Measurements from ENCODE around the gene GCC1. TPM values are rescaled to one million over a fixed set of nuclear protein-coding genes. Genes with fewer than 3 reads are reported as not detected.

GCC1 gene
- polyA plus RNA-seq, 2 donors, result 2.5 to 5.8 TPM

GRCh38 chr7:127618042-127618441 is 32.6 kb upstream of the GCC1 start, which contains the start of gene PAX4:
PAX4 (minus strand) TSS chr7:127618142; CDS start chr7:127615928, 2,214 bp downstream.
- H3K27ac ChIP-seq (ENCODE audit: low read depth in 2 of 2, low read length in 1 of 2), result no peak within 1 kb of the TSS
- H3K9me3 ChIP-seq (ENCODE audit: control insufficient read depth in 2 of 2, insufficient read depth in 1 of 2, low read depth in 1 of 2, low read length in 1 of 2), result no peaks in the 10 kb centered on the region
- H3K27me3 ChIP-seq (ENCODE audit: control insufficient read depth in 1 of 2, insufficient read depth in 2 of 2, low read length in 2 of 2), result peaks cover 7 to 9% of the 10 kb centered on the region in 2 donors
- 48 to 51% methylated on average over 2 of the region's 2 CpGs for WGBS, 2 donors
- H3K4me1 ChIP-seq (ENCODE audit: control insufficient read depth in 2 of 2, insufficient read depth in 2 of 2, low read length in 1 of 2), result no peaks in the 10 kb centered on the region
- no peaks in the 10 kb centered on the region for H3K36me3 ChIP-seq (ENCODE audit: control insufficient read depth in 2 of 2, insufficient read depth in 2 of 2, low read length in 1 of 2)
- no peak within 1 kb of the TSS for H3K4me3 ChIP-seq (ENCODE audit: low read depth in 1 of 2, low read length in 2 of 2)

DNA sequence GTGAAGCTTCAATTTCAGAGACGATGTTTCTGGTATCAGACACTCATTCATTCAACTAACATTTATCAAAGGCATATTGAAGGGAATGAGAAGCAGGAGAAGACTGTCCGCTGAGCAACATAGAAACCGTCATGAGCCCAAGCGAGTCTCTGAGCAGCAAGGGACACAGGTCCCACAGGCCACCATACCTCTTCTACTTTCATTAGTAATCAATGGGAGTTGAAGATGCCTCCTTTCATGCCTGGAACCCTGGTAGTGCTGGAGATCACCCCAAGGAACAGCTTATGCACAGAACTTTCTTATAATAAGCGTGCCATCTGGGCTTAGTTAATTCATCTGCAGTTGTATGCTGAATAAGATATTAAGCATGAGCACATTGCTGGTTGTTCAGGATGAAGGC is 31.3 kb upstream of the GCC1 start:
- Histone ChIP-seq H3K4me3 (ENCODE audit: low read depth in 1 of 2, low read length in 2 of 2) (no peak overlapping the region), H3K27me3 (ENCODE audit: control insufficient read depth in 1 of 2, insufficient read depth in 2 of 2, low read length in 2 of 2) (peaks cover 7 to 9% of the 10 kb centered on the region in 2 donors), H3K36me3 (ENCODE audit: control insufficient read depth in 2 of 2, insufficient read depth in 2 of 2, low read length in 1 of 2) (no peaks in the 10 kb centered on the region), H3K27ac (ENCODE audit: low read depth in 2 of 2, low read length in 1 of 2) (no peak overlapping the region), H3K9me3 (ENCODE audit: control insufficient read depth in 2 of 2, insufficient read depth in 1 of 2, low read depth in 1 of 2, low read length in 1 of 2) (no peaks in the 10 kb centered on the region), H3K4me1 (ENCODE audit: control insufficient read depth in 2 of 2, insufficient read depth in 2 of 2, low read length in 1 of 2) (no peaks in the 10 kb centered on the region)
- WGBS, 2 donors, result 91 to 92% methylated on average over 5 of the region's 5 CpGs

DNA sequence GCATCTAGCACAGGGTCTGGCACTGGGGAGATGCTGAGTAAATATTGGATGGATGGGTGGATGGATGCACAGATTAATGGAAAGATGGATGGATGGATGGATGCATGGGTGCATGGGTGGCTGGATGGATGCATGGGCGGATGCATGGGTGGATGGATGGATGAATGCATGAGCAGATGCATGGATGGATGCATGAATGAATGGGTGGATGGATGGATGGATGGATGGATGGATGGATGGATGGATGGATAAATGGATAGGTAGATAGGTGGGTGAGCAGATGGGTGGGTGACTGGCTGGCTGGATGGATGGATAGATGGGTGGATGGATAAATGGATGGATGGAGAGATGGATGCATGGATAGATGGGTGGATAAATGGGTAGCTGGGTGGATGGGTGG is 26.9 kb upstream of the GCC1 start:
- H3K4me3 ChIP-seq (ENCODE audit: low read depth in 1 of 2, low read length in 2 of 2), result no peak overlapping the region
- no peaks in the 10 kb centered on the region for H3K36me3 ChIP-seq (ENCODE audit: control insufficient read depth in 2 of 2, insufficient read depth in 2 of 2, low read length in 1 of 2)
- peaks cover 0 to 3% of the 10 kb centered on the region in 2 donors for H3K27me3 ChIP-seq (ENCODE audit: control insufficient read depth in 1 of 2, insufficient read depth in 2 of 2, low read length in 2 of 2)
- no peak overlapping the region for H3K27ac ChIP-seq (ENCODE audit: low read depth in 2 of 2, low read length in 1 of 2)
- no peaks in the 10 kb centered on the region for H3K4me1 ChIP-seq (ENCODE audit: control insufficient read depth in 2 of 2, insufficient read depth in 2 of 2, low read length in 1 of 2)
- WGBS, 2 donors, result 87 to 91% methylated on average over 1 of the region's 1 CpG
- H3K9me3 ChIP-seq (ENCODE audit: control insufficient read depth in 2 of 2, insufficient read depth in 1 of 2, low read depth in 1 of 2, low read length in 1 of 2), result peaks cover 0 to 16% of the 10 kb centered on the region in 2 donors

DNA sequence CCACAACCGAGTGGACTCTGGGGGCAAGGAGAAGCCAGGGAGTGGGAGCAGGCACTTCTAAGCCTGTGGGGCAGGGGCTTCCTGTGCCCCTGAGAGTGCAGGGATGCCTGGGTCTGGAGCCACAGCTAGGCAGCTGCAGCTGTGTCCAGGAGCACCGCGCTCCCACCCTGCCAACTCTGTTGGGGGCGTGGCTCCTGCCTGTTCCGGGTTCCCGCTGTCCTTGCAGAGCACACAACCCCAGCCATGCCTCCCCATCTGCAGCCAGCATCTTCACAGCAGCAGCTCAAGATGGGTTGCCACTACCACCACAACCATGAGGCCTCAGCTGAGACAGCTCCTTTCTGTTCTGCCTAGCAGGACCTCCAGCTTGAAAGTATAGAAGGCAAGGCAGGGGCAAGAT is 23.9 kb upstream of the GCC1 start:
- no peaks in the 10 kb centered on the region for H3K27me3 ChIP-seq (ENCODE audit: control insufficient read depth in 1 of 2, insufficient read depth in 2 of 2, low read length in 2 of 2)
- 86 to 88% methylated on average over 6 of the region's 6 CpGs for WGBS, 2 donors
- no peak overlapping the region for H3K4me3 ChIP-seq (ENCODE audit: low read depth in 1 of 2, low read length in 2 of 2)
- H3K4me1 ChIP-seq (ENCODE audit: control insufficient read depth in 2 of 2, insufficient read depth in 2 of 2, low read length in 1 of 2), result no peaks in the 10 kb centered on the region
- peaks cover 0 to 16% of the 10 kb centered on the region in 2 donors for H3K9me3 ChIP-seq (ENCODE audit: control insufficient read depth in 2 of 2, insufficient read depth in 1 of 2, low read depth in 1 of 2, low read length in 1 of 2)
- H3K36me3 ChIP-seq (ENCODE audit: control insufficient read depth in 2 of 2, insufficient read depth in 2 of 2, low read length in 1 of 2), result no peaks in the 10 kb centered on the region
- H3K27ac ChIP-seq (ENCODE audit: low read depth in 2 of 2, low read length in 1 of 2), result no peak overlapping the region

GRCh38 chr7:127608446-127608845 is 23.1 kb upstream of the GCC1 start:
- H3K9me3 ChIP-seq (ENCODE audit: control insufficient read depth in 2 of 2, insufficient read depth in 1 of 2, low read depth in 1 of 2, low read length in 1 of 2), result peaks cover 0 to 16% of the 10 kb centered on the region in 2 donors
- H3K4me3 ChIP-seq (ENCODE audit: low read depth in 1 of 2, low read length in 2 of 2), result no peak overlapping the region
- no peak overlapping the region for H3K27ac ChIP-seq (ENCODE audit: low read depth in 2 of 2, low read length in 1 of 2)
- H3K4me1 ChIP-seq (ENCODE audit: control insufficient read depth in 2 of 2, insufficient read depth in 2 of 2, low read length in 1 of 2), result no peaks in the 10 kb centered on the region
- H3K36me3 ChIP-seq (ENCODE audit: control insufficient read depth in 2 of 2, insufficient read depth in 2 of 2, low read length in 1 of 2), result no peaks in the 10 kb centered on the region
- H3K27me3 ChIP-seq (ENCODE audit: control insufficient read depth in 1 of 2, insufficient read depth in 2 of 2, low read length in 2 of 2), result no peaks in the 10 kb centered on the region
- WGBS, 2 donors, result 83 to 87% methylated on average over 6 of the region's 6 CpGs

GRCh38 chr7:127600885-127601284 is 15.5 kb upstream of the GCC1 start:
- Histone ChIP-seq H3K27ac (ENCODE audit: low read depth in 2 of 2, low read length in 1 of 2) (no peak overlapping the region), H3K4me3 (ENCODE audit: low read depth in 1 of 2, low read length in 2 of 2) (no peak overlapping the region), H3K27me3 (ENCODE audit: control insufficient read depth in 1 of 2, insufficient read depth in 2 of 2, low read length in 2 of 2) (no peaks in the 10 kb centered on the region), H3K9me3 (ENCODE audit: control insufficient read depth in 2 of 2, insufficient read depth in 1 of 2, low read depth in 1 of 2, low read length in 1 of 2) (no peaks in the 10 kb centered on the region), H3K36me3 (ENCODE audit: control insufficient read depth in 2 of 2, insufficient read depth in 2 of 2, low read length in 1 of 2) (no peaks in the 10 kb centered on the region), H3K4me1 (ENCODE audit: control insufficient read depth in 2 of 2, insufficient read depth in 2 of 2, low read length in 1 of 2) (no peaks in the 10 kb centered on the region)
- 82 to 83% methylated on average over 3 of the region's 3 CpGs for WGBS, 2 donors

DNA sequence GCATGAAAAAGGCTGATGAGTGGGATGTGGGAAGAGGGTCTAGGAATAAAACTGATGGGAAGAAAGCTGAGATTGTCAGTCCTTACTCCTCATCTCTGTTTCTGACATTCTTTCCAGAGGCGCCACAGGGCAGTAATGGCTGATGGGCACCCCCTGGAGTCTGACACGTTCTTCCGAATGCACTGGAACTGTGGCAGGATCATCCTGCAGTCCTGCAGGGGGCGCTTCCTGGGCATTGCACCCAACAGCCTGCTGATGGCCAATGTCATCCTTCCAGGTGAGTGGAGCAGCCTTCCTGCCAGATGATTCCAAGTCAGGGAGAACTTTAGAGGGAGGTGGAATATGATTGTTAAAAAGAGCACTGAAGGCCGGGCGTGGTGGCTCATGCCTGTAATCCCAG is 12.9 kb upstream of the GCC1 start:
- Histone ChIP-seq H3K27me3 (ENCODE audit: control insufficient read depth in 1 of 2, insufficient read depth in 2 of 2, low read length in 2 of 2) (no peaks in the 10 kb centered on the region), H3K27ac (ENCODE audit: low read depth in 2 of 2, low read length in 1 of 2) (no peak overlapping the region), H3K9me3 (ENCODE audit: control insufficient read depth in 2 of 2, insufficient read depth in 1 of 2, low read depth in 1 of 2, low read length in 1 of 2) (no peaks in the 10 kb centered on the region), H3K36me3 (ENCODE audit: control insufficient read depth in 2 of 2, insufficient read depth in 2 of 2, low read length in 1 of 2) (no peaks in the 10 kb centered on the region), H3K4me1 (ENCODE audit: control insufficient read depth in 2 of 2, insufficient read depth in 2 of 2, low read length in 1 of 2) (no peaks in the 10 kb centered on the region), H3K4me3 (ENCODE audit: low read depth in 1 of 2, low read length in 2 of 2) (no peak overlapping the region)
- WGBS, 2 donors, result 67 to 72% methylated on average over 6 of the region's 6 CpGs

- H3K27ac ChIP-seq (ENCODE audit: low read depth in 2 of 2, low read length in 1 of 2), result no peak overlapping the region
- 90 to 97% methylated on average over 5 of the region's 5 CpGs for WGBS, 2 donors
- no peaks in the 10 kb centered on the region for H3K4me1 ChIP-seq (ENCODE audit: control insufficient read depth in 2 of 2, insufficient read depth in 2 of 2, low read length in 1 of 2)
- no peaks in the 10 kb centered on the region for H3K9me3 ChIP-seq (ENCODE audit: control insufficient read depth in 2 of 2, insufficient read depth in 1 of 2, low read depth in 1 of 2, low read length in 1 of 2)
- no peak overlapping the region for H3K4me3 ChIP-seq (ENCODE audit: low read depth in 1 of 2, low read length in 2 of 2)
- H3K36me3 ChIP-seq (ENCODE audit: control insufficient read depth in 2 of 2, insufficient read depth in 2 of 2, low read length in 1 of 2), result peaks cover 7 to 9% of the 10 kb centered on the region in 2 donors
- H3K27me3 ChIP-seq (ENCODE audit: control insufficient read depth in 1 of 2, insufficient read depth in 2 of 2, low read length in 2 of 2), result no peaks in the 10 kb centered on the region
These were observed 10.3 kb upstream of the GCC1 start for GRCh38 chr7:127595737-127596136.

DNA sequence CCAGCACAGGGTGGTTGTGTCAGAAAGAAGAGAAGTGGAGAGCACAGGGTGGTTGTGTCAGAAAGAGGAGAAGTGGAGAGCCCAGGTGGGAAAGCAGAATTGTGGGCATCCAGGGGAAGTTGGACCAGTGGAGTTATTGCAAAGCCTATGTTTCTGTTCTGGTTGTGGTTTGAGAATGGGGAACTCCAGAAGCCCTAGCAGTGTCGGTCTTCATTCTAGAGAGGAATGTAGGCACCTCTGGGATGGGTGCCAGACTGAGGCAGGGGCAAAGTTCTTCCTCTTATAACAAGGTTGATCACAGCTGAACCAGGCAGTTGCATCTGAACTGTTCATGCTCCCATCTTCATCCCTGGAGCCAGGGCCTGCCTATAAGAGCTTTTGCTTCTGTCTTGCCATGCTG is 9.1 kb upstream of the GCC1 start:
- Histone ChIP-seq H3K27ac (ENCODE audit: low read depth in 2 of 2, low read length in 1 of 2) (no peak overlapping the region), H3K27me3 (ENCODE audit: control insufficient read depth in 1 of 2, insufficient read depth in 2 of 2, low read length in 2 of 2) (no peaks in the 10 kb centered on the region), H3K4me1 (ENCODE audit: control insufficient read depth in 2 of 2, insufficient read depth in 2 of 2, low read length in 1 of 2) (no peaks in the 10 kb centered on the region), H3K36me3 (ENCODE audit: control insufficient read depth in 2 of 2, insufficient read depth in 2 of 2, low read length in 1 of 2) (peaks cover 9 to 10% of the 10 kb centered on the region in 2 donors), H3K4me3 (ENCODE audit: low read depth in 1 of 2, low read length in 2 of 2) (no peak overlapping the region), H3K9me3 (ENCODE audit: control insufficient read depth in 2 of 2, insufficient read depth in 1 of 2, low read depth in 1 of 2, low read length in 1 of 2) (no peaks in the 10 kb centered on the region)
- 60 to 73% methylated on average over 1 of the region's 1 CpG for WGBS, 2 donors

- no peaks in the 10 kb centered on the region for H3K27me3 ChIP-seq (ENCODE audit: control insufficient read depth in 1 of 2, insufficient read depth in 2 of 2, low read length in 2 of 2)
- peaks cover 9 to 10% of the 10 kb centered on the region in 2 donors for H3K36me3 ChIP-seq (ENCODE audit: control insufficient read depth in 2 of 2, insufficient read depth in 2 of 2, low read length in 1 of 2)
- H3K27ac ChIP-seq (ENCODE audit: low read depth in 2 of 2, low read length in 1 of 2), result no peak overlapping the region
- H3K4me1 ChIP-seq (ENCODE audit: control insufficient read depth in 2 of 2, insufficient read depth in 2 of 2, low read length in 1 of 2), result peaks cover 0 to 7% of the 10 kb centered on the region in 2 donors
- 77 to 78% methylated on average over 4 of the region's 4 CpGs for WGBS, 2 donors
- H3K4me3 ChIP-seq (ENCODE audit: low read depth in 1 of 2, low read length in 2 of 2), result no peak overlapping the region
- H3K9me3 ChIP-seq (ENCODE audit: control insufficient read depth in 2 of 2, insufficient read depth in 1 of 2, low read depth in 1 of 2, low read length in 1 of 2), result no peaks in the 10 kb centered on the region
These were observed 7.2 kb upstream of the GCC1 start for GRCh38 chr7:127592550-127592949.
